K562 (cell line): ENCODE results near the gene TLE6. TPM values are rescaled to one million over a fixed set of nuclear protein-coding genes. Genes with fewer than 3 reads are reported as not detected.

Source experiments
- ATAC-seq: fragments of 200-7000 bp; cut with Tn5 transposase; 3 replicates; pipeline ENCODE4 v1.9.1; 2020; ENCODE audit warnings: moderate library complexity
- BruUV-seq: library from RNA; stranded (reverse); fragments of 400-500 nt; replicated peaks from 2 replicates; lab custom pipeline; 2021; lab: Mats Ljungman, UMichigan
- CTCF ChIA-PET: fragments of 300-600 bp; formaldehyde crosslinking; extraction: SDS; loops from one replicate; lab custom pipeline; 2021; ENCODE audit warnings: low intra/inter-chr PET ratio; lab: Yijun Ruan, JAX
- POLR2A ChIA-PET: fragments of 300-600, 350-650 bp; sonication (Branson Sonifier 250); formaldehyde crosslinking; extraction: SDS; loops from one replicate; lab custom pipeline; 2021; ENCODE audit warnings: antibody characterized with exemption, inconsistent platforms; lab: Yijun Ruan, JAX
- DNase-seq, 4 experiments: peaks; one replicate each; pipeline versions ENCODE4 v3.0.0 to v3.0.0-alpha.2; 2011 to 2018; ENCODE audit warnings: low spot score in 3 of 4, mixed read lengths in 3 of 4; ENCODE audit errors: extremely low read depth in 1 of 4
- FAIRE-seq: peaks from 2 replicates; lab custom pipeline; 2011; peaks lifted over from hg19 to GRCh38; lab: Jason Lieb, UNC
- H2AFZ ChIP-seq: 2 replicates; pipeline ENCODE4 v1.6.0; 2011; ENCODE audit warnings: low read depth, low read length, control low read depth, inconsistent platforms
- H3K27ac ChIP-seq: fragments of 200-600 bp; 3 replicates; pipeline ENCODE4 v1.8.0; 2011; ENCODE audit warnings: low read depth, mild to moderate bottlenecking, control low read depth, inconsistent platforms, low read length, moderate library complexity, mixed read lengths; ENCODE audit errors: extremely low read depth
- H3K27me3 ChIP-seq, 2 experiments: fragments of 300-600 bp in 1 of 2; 2 replicates in 1 of 2; 3 replicates in 1 of 2; pipeline versions ENCODE4 v1.6.0 to v1.8.0; 2011; ENCODE audit warnings: inconsistent platforms in 2 of 2, low read length in 2 of 2, mild to moderate bottlenecking in 1 of 2, mixed read lengths in 1 of 2, moderate library complexity in 1 of 2; ENCODE audit not compliant: control insufficient read depth in 2 of 2, insufficient read depth in 2 of 2
- H3K36me3 ChIP-seq: fragments of 300-600 bp; 3 replicates; pipeline ENCODE4 v1.8.0; 2011; ENCODE audit warnings: mild to moderate bottlenecking, low read length, inconsistent platforms; ENCODE audit not compliant: control insufficient read depth, insufficient read depth
- H3K4me1 ChIP-seq, 2 experiments: fragments of 200-600 bp in 1 of 2; replicated peaks in 1 of 2; 2 replicates in 1 of 2; 3 replicates in 1 of 2; pipeline versions ENCODE4 v1.5.1 to v1.8.0; 2011; ENCODE audit warnings: inconsistent platforms in 2 of 2, low read length in 2 of 2, mild to moderate bottlenecking in 1 of 2, mixed read lengths in 1 of 2, moderate library complexity in 1 of 2; ENCODE audit not compliant: control insufficient read depth in 2 of 2, insufficient read depth in 2 of 2
- H3K4me2 ChIP-seq: 2 replicates; pipeline ENCODE4 v1.6.1; 2011; ENCODE audit warnings: low read length, control low read depth, inconsistent platforms, mixed read lengths; ENCODE audit not compliant: insufficient read depth
- H3K4me3 ChIP-seq: fragments of 200-600 bp; sonication (generic), shearing (Covaris generic); 2 replicates; pipeline ENCODE4 v1.5.1; 2016; ENCODE audit warnings: control low read depth, inconsistent platforms
- H3K79me2 ChIP-seq: fragments of 200-600 bp; 3 replicates; pipeline ENCODE4 v1.8.0; 2011; ENCODE audit warnings: low read length, inconsistent platforms; ENCODE audit not compliant: control insufficient read depth, insufficient read depth
- H3K9ac ChIP-seq, 2 experiments: 2 replicates each; pipeline versions ENCODE4 v1.6.0 to v1.6.1; 2011; ENCODE audit warnings: low read depth in 2 of 2, low read length in 2 of 2, control low read depth in 1 of 2, inconsistent platforms in 1 of 2, mild to moderate bottlenecking in 1 of 2, mixed read lengths in 1 of 2; ENCODE audit not compliant: insufficient read depth in 1 of 2
- H3K9me1 ChIP-seq: one replicate; pipeline ENCODE4 v1.6.0; 2011; ENCODE audit warnings: inconsistent platforms, mild to moderate bottlenecking, low read length, moderate library complexity; ENCODE audit not compliant: control insufficient read depth, insufficient read depth
- H3K9me3 ChIP-seq: replicated peaks from 2 replicates; pipeline ENCODE4 v1.5.1; 2011; ENCODE audit warnings: low read depth, low read length, inconsistent platforms; ENCODE audit not compliant: control insufficient read depth, insufficient read depth
- H4K20me1 ChIP-seq: replicated peaks from 2 replicates; pipeline ENCODE4 v1.6.1; 2011; ENCODE audit warnings: low read length, inconsistent platforms, mixed read lengths; ENCODE audit not compliant: control insufficient read depth, insufficient read depth
- ARID3A ChIP-seq: IDR thresholded peaks from 2 replicates; pipeline ENCODE4 v1.6.1; 2012; ENCODE audit warnings: low read depth, low read length, improper control_type of control experiment, borderline replicate concordance
- CBX3 ChIP-seq, 2 experiments: IDR thresholded peaks; 1 replicate in 1 of 2; 2 replicates in 1 of 2; pipeline ENCODE4 v1.6.1; 2012; ENCODE audit warnings: inconsistent platforms in 2 of 2, low read length in 2 of 2, borderline replicate concordance in 1 of 2, control low read depth in 1 of 2
- CTCF ChIP-seq, 3 experiments: IDR thresholded peaks in 2 of 3; conservative IDR thresholded peaks in 1 of 3; 2 replicates each; pipeline ENCODE4 v1.5.1; 2011 to 2012; ENCODE audit warnings: low read length in 3 of 3, mild to moderate bottlenecking in 3 of 3, control low read depth in 2 of 3, improper control_type of control experiment in 1 of 3, inconsistent platforms in 1 of 3, low read depth in 1 of 3, mixed read lengths in 1 of 3, moderate library complexity in 1 of 3; ENCODE audit not compliant: insufficient read depth in 2 of 3
- E2F8 ChIP-seq: fragments of 450-650 bp; IDR thresholded peaks from 2 replicates; pipeline ENCODE4 v1.7.1; 2018; ENCODE audit warnings: mild to moderate bottlenecking, low read depth; ENCODE audit not compliant: partially characterized antibody
- FUS ChIP-seq: fragments of 200-400 bp; formaldehyde crosslinking; optimal IDR thresholded peaks from 2 replicates; pipeline ENCODE3; 2017; ENCODE audit warnings: low read depth, low read length
- HDAC6 ChIP-seq: IDR thresholded peaks from 2 replicates; pipeline ENCODE4 v1.6.1; 2012; ENCODE audit warnings: low read depth, mild to moderate bottlenecking, control low read depth, inconsistent platforms, low read length, moderate library complexity
- HMG20A ChIP-seq: fragments of 450-650 bp; formaldehyde crosslinking; conservative IDR thresholded peaks from 2 replicates; pipeline ENCODE4 v1.4.0; 2020; ENCODE audit warnings: mild to moderate bottlenecking, mixed read lengths
- KAT8 ChIP-seq: fragments of 450-650 bp; IDR thresholded peaks from 2 replicates; pipeline ENCODE4 v1.6.1; 2016; ENCODE audit warnings: low read depth, mild to moderate bottlenecking
- KLF1 ChIP-seq: fragments of 450-650 bp; IDR thresholded peaks from 2 replicates; pipeline ENCODE4 v1.6.1; 2016; ENCODE audit warnings: missing genetic modification characterization, missing compliant biosample characterization
- MCM2 ChIP-seq: fragments of 450-650 bp; IDR thresholded peaks from 2 replicates; pipeline ENCODE4 v1.6.1; 2017; ENCODE audit warnings: low read depth, mild to moderate bottlenecking
- RBM25 ChIP-seq: fragments of 200-400 bp; formaldehyde crosslinking; IDR thresholded peaks from 2 replicates; pipeline ENCODE4 v1.6.1; 2018; ENCODE audit warnings: low read length, low read depth, moderate library complexity; ENCODE audit not compliant: severe bottlenecking
- TBP ChIP-seq: optimal IDR thresholded peaks from 2 replicates; pipeline ENCODE3; 2011; ENCODE audit warnings: low read depth, low read length, improper control_type of control experiment
- ZNF121 ChIP-seq: sonication (generic); formaldehyde crosslinking; conservative IDR thresholded peaks from 2 replicates; pipeline ENCODE4 v1.8.0; 2022; ENCODE audit warnings: missing genetic modification reagents
- ZNF134 ChIP-seq: fragments of 250-450 bp; sonication (Bioruptor Pico); conservative IDR thresholded peaks from 2 replicates; pipeline ENCODE4 v1.4.0; 2020
- ZNF347 ChIP-seq: fragments of 450-650 bp; formaldehyde crosslinking; IDR thresholded peaks from 2 replicates; pipeline ENCODE4 v1.4.0; 2020; ENCODE audit warnings: low read depth, mild to moderate bottlenecking, moderate library complexity
- WGBS: fragments of 100-300 bp; shearing (Covaris generic); methylation state at CpG from one replicate; pipeline ENCODE4 v1.1.6; 2016; ENCODE audit warnings: low coverage, mixed read lengths; ENCODE audit not compliant: insufficient coverage; ENCODE audit errors: missing lambda C conversion rate; 5-methylcytosine and 5-hydroxymethylcytosine counted together
- in situ Hi-C: fragments of 300-500 bp; cut with MboI; formaldehyde crosslinking; loops from 4 replicates; pipeline ENCODE4 v1.15.0; 2018; ENCODE audit warnings: inconsistent platforms, mixed read lengths
- intact Hi-C: fragments of 100-400 bp; cut with micrococcal nuclease; formaldehyde crosslinking; loops from 2 replicates; pipeline ENCODE4 v1.14.2; 2022
- polyA plus RNA-seq, 8 experiments: library from polyadenylated mRNA; depleted of rRNA in 4 of 8; stranded (reverse) in 5 of 8; unstranded in 3 of 8; fragments of >200 nt; fragmentation: Nextera tagmentation in 2 of 8; fragmentation: Illumina TruSeq in 1 of 8; extraction: Ambion mirVana in 2 of 8; extraction: Trizol in 1 of 8; gene quantifications; 2 replicates each; pipeline versions ENCODE4 v1.2.1 to v1.2.3, GENCODE V29; 2011 to 2014; ENCODE audit warnings: inconsistent platforms in 1 of 8, missing spikeins in 1 of 8
- total RNA-seq, 7 experiments: library from RNA; depleted of rRNA in 6 of 7; stranded (reverse); fragments of >200 nt in 6 of 7; fragmentation: Illumina TruSeq in 2 of 7; extraction: Trizol in 2 of 7; gene quantifications; 2 replicates each; pipeline versions ENCODE4 v1.2.1 to v1.2.3, GENCODE V29; 2011 to 2021; ENCODE audit warnings: low replicate concordance in 1 of 7
- TF ChIP-seq, protein P1 (sequence below): fragments of 450-650 bp; conservative IDR thresholded peaks from 2 replicates; pipeline ENCODE4 v1.6.1; 2016; ENCODE audit warnings: missing genetic modification characterization, low read depth, mild to moderate bottlenecking, missing compliant biosample characterization, moderate library complexity

TLE6 gene
- total and polyA plus RNA-seq, 9 of the 15 experiments (the other 6 are each of a cell fraction or from before 2014, with no cell fraction given), result 1.1 to 6.1 (median 2.5) TPM

- Histone ChIP-seq H3K4me3 (no peak overlapping the region), H3K9me1 (no peaks in the 10 kb centered on the region), H3K79me2 (no peaks in the 10 kb centered on the region), H4K20me1 (no peaks in the 10 kb centered on the region), H3K36me3 (no peaks in the 10 kb centered on the region), H3K9ac (no peak overlapping the region), H3K4me1 (peaks cover 0 to 16% of the 10 kb centered on the region in 2 experiments; a peak in 2 of 5 replicates), H3K9me3 (no peaks in the 10 kb centered on the region), H3K27me3 (no peaks in the 10 kb centered on the region; a peak in 1 of 5 replicates), H2AFZ (no peak overlapping the region), H3K27ac (no peak overlapping the region), H3K4me2 (no peak overlapping the region)
- CTCF ChIA-PET, result no interaction called here
- POLR2A ChIA-PET, result no interaction called here
- DNase-seq, result no peak
- ATAC-seq, result no peak
- intact Hi-C loops, result no loop called here
- 58% methylated on average over 5 of the region's 6 CpGs for WGBS
- no peak for FAIRE-seq
- in situ Hi-C loops, result no loop called here
- BruUV-seq, result no TSS peak
- TF ChIP-seq ZNF347 (no peak), HMG20A (CRISPR knock-in tag) (no peak), FUS (no peak), ZNF121 (CRISPR knock-in tag) (peak; percentile 97), E2F8 (no peak), HDAC6 (no peak), ARID3A (no peak), CTCF (IDR thresholded peaks at IDR 0.05 in 2 of 3, conservative IDR thresholded peaks at IDR 0.05 in 1 of 3; ENCODE audit: insufficient read depth in 2 of 3, low read depth in 1 of 3, low read length in 3 of 3) (no peak), RBM25 (peak; percentile 55), TBP (no peak), KAT8 (no peak), KLF1 (tag) (no peak), ZNF134 (CRISPR knock-in tag) (no peak), MCM2 (no peak), CBX3 (IDR thresholded peaks at IDR 0.05; ENCODE audit: borderline replicate concordance in 1 of 2, low read length in 2 of 2) (no peak)
- TF ChIP-seq, protein P1, sequence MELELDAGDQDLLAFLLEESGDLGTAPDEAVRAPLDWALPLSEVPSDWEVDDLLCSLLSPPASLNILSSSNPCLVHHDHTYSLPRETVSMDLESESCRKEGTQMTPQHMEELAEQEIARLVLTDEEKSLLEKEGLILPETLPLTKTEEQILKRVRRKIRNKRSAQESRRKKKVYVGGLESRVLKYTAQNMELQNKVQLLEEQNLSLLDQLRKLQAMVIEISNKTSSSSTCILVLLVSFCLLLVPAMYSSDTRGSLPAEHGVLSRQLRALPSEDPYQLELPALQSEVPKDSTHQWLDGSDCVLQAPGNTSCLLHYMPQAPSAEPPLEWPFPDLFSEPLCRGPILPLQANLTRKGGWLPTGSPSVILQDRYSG (tag), result no peak
Measured at GRCh38 chr19:3001235-3001800, 24.0 kb downstream of the TLE6 start.
